GM06990 (cell line): ENCODE results near the gene KMO.

Experiments
- DNase-seq: peaks from one replicate; pipeline ENCODE4 v3.0.0-alpha.2; 2011; ENCODE audit not compliant: insufficient read length; ENCODE audit errors: extremely low read depth
- H3K27me3 ChIP-seq: replicated peaks from 2 replicates; pipeline ENCODE4 v1.6.0; 2011; ENCODE audit warnings: low read length; ENCODE audit not compliant: control insufficient read depth, insufficient read depth
- H3K36me3 ChIP-seq: 2 replicates; pipeline ENCODE4 v1.5.1; 2011; ENCODE audit warnings: low read length; ENCODE audit not compliant: control insufficient read depth, insufficient read depth
- H3K4me3 ChIP-seq: replicated peaks from 2 replicates; pipeline ENCODE4 v1.5.1; 2011; ENCODE audit warnings: low read depth, mild to moderate bottlenecking, control low read depth, low read length
- CTCF ChIP-seq: IDR thresholded peaks from 2 replicates; pipeline ENCODE4 v1.5.1; 2011; ENCODE audit warnings: low read length, control low read depth, mild to moderate bottlenecking, inconsistent platforms; ENCODE audit not compliant: insufficient read depth, poor library complexity, severe bottlenecking

KMO gene

GRCh38 chr1:241569848-241570247, 37.7 kb downstream of the KMO start:
- Histone ChIP-seq H3K27me3 (no peaks in the 10 kb centered on the region), H3K4me3 (no peak overlapping the region), H3K36me3 (peaks cover 5% of the 10 kb centered on the region)
- DNase-seq = no peak
- TF ChIP-seq CTCF = no peak

GRCh38 chr1:241574154-241574553, 42.0 kb downstream of the KMO start:
- H3K36me3 ChIP-seq = peaks cover 6% of the 10 kb centered on the region
- DNase-seq = no peak
- no peaks in the 10 kb centered on the region for H3K27me3 ChIP-seq
- TF ChIP-seq CTCF = no peak
- H3K4me3 ChIP-seq = no peak overlapping the region

GRCh38 chr1:241579434-241579833, 47.3 kb downstream of the KMO start:
- no peak for DNase-seq
- Histone ChIP-seq H3K27me3 (no peaks in the 10 kb centered on the region), H3K4me3 (no peak overlapping the region), H3K36me3 (peaks cover 12% of the 10 kb centered on the region)
- TF ChIP-seq CTCF = no peak

- H3K27me3 ChIP-seq = no peaks in the 10 kb centered on the region
- H3K36me3 ChIP-seq = peaks cover 13% of the 10 kb centered on the region
- no peak for DNase-seq
- H3K4me3 ChIP-seq = no peak overlapping the region
- TF ChIP-seq CTCF = no peak
Observed at GRCh38 chr1:241582921-241583321, 50.7 kb downstream of the KMO start.

GRCh38 chr1:241586905-241587512, 54.8 kb downstream of the KMO start:
- H3K4me3 ChIP-seq = no peak overlapping the region
- no peak for TF ChIP-seq CTCF
- H3K36me3 ChIP-seq = peaks cover 6% of the 10 kb centered on the region
- DNase-seq = no peak
- no peaks in the 10 kb centered on the region for H3K27me3 ChIP-seq

- no peak for DNase-seq
- Histone ChIP-seq H3K27me3 (no peaks in the 10 kb centered on the region), H3K4me3 (no peak overlapping the region), H3K36me3 (peaks cover 2% of the 10 kb centered on the region)
- no peak for TF ChIP-seq CTCF
Observed at GRCh38 chr1:241589521-241589920, 57.3 kb downstream of the KMO start.
